GM18907 (cell line): ENCODE measurements around the gene CGNL1.

Experiments
- ATAC-seq: cut with Tn5 transposase; IDR thresholded peaks from one replicate; pipeline ENCODE4 v1.9.1; 2021; ENCODE audit warnings: mild to moderate bottlenecking, moderate library complexity; ENCODE audit not compliant: unreplicated experiment

Gene CGNL1

GRCh38 chr15:57348081-57348480 lies 28.2 kb upstream of the CGNL1 start:
- ATAC-seq: no peak

GRCh38 chr15:57352535-57353316 lies 23.6 kb upstream of the CGNL1 start:
- no peak for ATAC-seq

GRCh38 chr15:57353317-57353804 lies 22.9 kb upstream of the CGNL1 start:
- ATAC-seq: no peak

GRCh38 chr15:57354436-57355123 lies 21.7 kb upstream of the CGNL1 start:
- ATAC-seq: no peak

GRCh38 chr15:57355259-57355658 lies 21.0 kb upstream of the CGNL1 start:
- no peak for ATAC-seq

- ATAC-seq: no peak
These were observed 20.1 kb upstream of the CGNL1 start for GRCh38 chr15:57356178-57356577.

GRCh38 chr15:57356636-57357035 lies 19.7 kb upstream of the CGNL1 start:
- ATAC-seq: no peak

- ATAC-seq: no peak
These were observed 18.5 kb upstream of the CGNL1 start for GRCh38 chr15:57357799-57358198.

GRCh38 chr15:57358571-57358970 lies 17.7 kb upstream of the CGNL1 start:
- ATAC-seq: no peak

GRCh38 chr15:57363661-57364060 lies 12.6 kb upstream of the CGNL1 start:
- ATAC-seq: no peak

GRCh38 chr15:57364282-57365007 lies 11.9 kb upstream of the CGNL1 start:
- no peak for ATAC-seq

GRCh38 chr15:57367556-57367955 lies 8.7 kb upstream of the CGNL1 start:
- ATAC-seq: no peak

- no peak for ATAC-seq
These were observed 5.4 kb upstream of the CGNL1 start for GRCh38 chr15:57370929-57371328.

GRCh38 chr15:57373251-57373881 lies 2.9 kb upstream of the CGNL1 start:
- ATAC-seq: no peak

- ATAC-seq: no peak
These were observed 2.4 kb upstream of the CGNL1 start for GRCh38 chr15:57373882-57374276.

- no peak for ATAC-seq
These were observed 582 bp downstream of the CGNL1 start for GRCh38 chr15:57376696-57377477.

GRCh38 chr15:57377478-57377847 lies 1.2 kb downstream of the CGNL1 start:
- no peak for ATAC-seq

GRCh38 chr15:57379487-57379886 lies 3.2 kb downstream of the CGNL1 start:
- ATAC-seq: no peak

GRCh38 chr15:57380854-57381253 lies 4.5 kb downstream of the CGNL1 start:
- no peak for ATAC-seq

- no peak for ATAC-seq
These were observed 5.9 kb downstream of the CGNL1 start for GRCh38 chr15:57382215-57382614.
